BLaER1 (cell line): ENCODE results near the gene PXK.

Experiments
- H3K27ac ChIP-seq: shearing (Covaris generic); formaldehyde crosslinking; 2 replicates; pipeline ENCODE4 v1.8.1; 2022
- H3K27me3 ChIP-seq: shearing (Covaris generic); formaldehyde crosslinking; 2 replicates; pipeline ENCODE4 v1.8.1; 2022
- H3K36me3 ChIP-seq: shearing (Covaris generic); formaldehyde crosslinking; 2 replicates; pipeline ENCODE4 v1.8.1; 2022
- H3K4me1 ChIP-seq: shearing (Covaris generic); formaldehyde crosslinking; 2 replicates; pipeline ENCODE4 v1.8.1; 2022
- H3K4me2 ChIP-seq: shearing (Covaris generic); formaldehyde crosslinking; 2 replicates; pipeline ENCODE4 v1.8.1; 2022
- H3K4me3 ChIP-seq: shearing (Covaris generic); formaldehyde crosslinking; 2 replicates; pipeline ENCODE4 v1.8.1; 2022
- H3K9ac ChIP-seq: shearing (Covaris generic); formaldehyde crosslinking; 2 replicates; pipeline ENCODE4 v1.8.1; 2022
- H3K9me3 ChIP-seq: shearing (Covaris generic); formaldehyde crosslinking; 2 replicates; pipeline ENCODE4 v1.8.1; 2022
- H4K20me1 ChIP-seq: shearing (Covaris generic); formaldehyde crosslinking; 2 replicates; pipeline ENCODE4 v1.8.1; 2022
- Cebpa-rat ChIP-seq: shearing (Covaris generic); IDR thresholded peaks from 2 replicates; pipeline ENCODE4 v1.8.1; 2022

PXK gene

DNA sequence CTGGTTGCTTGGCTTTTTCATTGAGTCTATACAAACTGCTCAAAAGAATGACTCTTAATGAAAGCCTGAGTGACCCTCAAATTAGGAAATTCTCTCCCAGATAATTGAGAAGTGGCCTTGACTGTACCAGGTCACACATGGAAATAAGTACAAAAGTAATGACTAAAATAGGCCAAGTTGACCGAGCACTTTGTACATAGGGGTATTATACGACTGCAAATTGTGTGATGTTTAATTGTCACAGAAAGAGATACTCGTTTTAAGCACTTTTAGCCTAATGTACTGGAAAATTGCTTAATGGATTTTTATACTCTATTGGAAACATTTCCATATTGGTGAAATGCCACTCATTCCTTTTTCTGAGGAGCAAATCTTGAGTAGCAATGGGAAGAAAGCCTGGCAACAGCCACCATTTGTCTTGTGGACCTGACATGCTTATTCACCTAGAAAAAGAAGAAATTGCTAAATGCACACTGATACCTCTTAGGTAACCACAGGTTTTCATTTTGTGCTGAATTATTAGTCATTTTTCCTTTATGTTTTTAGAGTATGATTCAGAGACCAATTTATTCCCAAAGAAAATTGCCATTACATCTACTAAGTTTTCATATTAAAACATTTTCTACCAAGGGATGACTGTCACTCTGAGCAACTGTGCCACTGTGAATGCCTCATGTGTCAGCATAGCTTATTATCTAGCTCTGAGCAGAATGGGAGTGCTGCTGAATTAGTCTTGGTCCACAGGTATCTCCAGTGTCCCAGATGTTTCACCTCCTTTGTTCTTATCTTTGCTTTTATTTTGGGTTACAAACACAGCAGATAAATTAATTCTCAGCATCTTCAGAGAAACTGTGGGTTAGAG is 8.9 kb upstream of the PXK start:
- H3K36me3 ChIP-seq = peaks cover 18% of the 10 kb centered on the region; the same call in 1 of the 2 replicates
- TF ChIP-seq Cebpa-rat = no peak
- no peaks in the 10 kb centered on the region for H3K27me3 ChIP-seq
- no peak overlapping the region for H3K9ac ChIP-seq
- H3K4me3 ChIP-seq = no peak overlapping the region
- no peak overlapping the region for H3K27ac ChIP-seq
- H3K9me3 ChIP-seq = no peaks in the 10 kb centered on the region
- H4K20me1 ChIP-seq = 0 out of 2 replicates have a peak, but pooled peaks cover 13% of the 10 kb centered on the region
- H3K4me1 ChIP-seq = peaks cover 29% of the 10 kb centered on the region
- H3K4me2 ChIP-seq = no peak overlapping the region

DNA sequence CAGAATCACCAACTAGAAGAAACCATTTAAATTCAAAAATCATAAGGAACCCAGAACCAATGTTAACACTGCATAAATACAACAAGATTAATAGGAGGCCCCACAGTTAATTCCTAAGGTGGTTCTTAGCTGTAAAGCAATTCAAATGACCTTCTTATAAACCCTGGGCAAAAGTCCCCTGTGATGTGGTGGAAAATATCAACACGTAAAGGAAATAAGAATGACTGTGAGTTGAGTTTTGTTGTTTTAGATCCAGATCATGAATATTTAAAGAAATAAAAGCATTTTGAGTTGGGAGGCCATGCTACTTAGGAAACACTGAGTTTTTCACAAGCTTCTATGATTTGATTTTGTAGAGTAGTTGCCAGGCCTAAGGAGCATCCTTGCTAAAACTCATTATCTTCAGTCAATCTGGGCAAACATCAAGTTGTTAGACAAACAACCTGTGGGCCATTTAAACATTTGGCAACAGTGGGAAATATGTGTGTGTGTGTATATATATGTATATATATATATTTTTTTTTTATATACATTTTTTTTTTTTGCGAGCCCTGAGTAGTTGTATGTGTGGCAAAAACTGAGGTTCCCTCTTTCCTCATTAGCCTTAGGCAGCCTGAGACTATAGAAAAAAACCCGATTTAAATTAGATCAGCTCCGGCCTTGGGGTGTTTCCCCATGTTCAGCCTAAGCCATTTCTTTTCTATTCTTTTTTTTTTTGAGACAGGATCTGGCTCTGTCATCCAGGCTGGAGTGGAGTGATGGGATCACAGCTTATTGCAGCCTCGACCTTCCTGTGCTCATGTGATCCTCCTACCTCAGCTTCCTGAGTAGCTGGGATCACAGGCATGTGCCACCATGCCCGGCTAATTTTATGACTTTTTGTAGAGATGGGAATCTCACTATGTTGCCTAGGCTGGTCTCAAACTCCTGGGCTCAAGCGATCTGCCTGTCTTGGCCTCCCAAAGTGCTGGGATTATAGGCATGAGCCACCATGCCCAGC is 8.0 kb upstream of the PXK start:
- Histone ChIP-seq H3K4me1 (peaks cover 29% of the 10 kb centered on the region), H3K27me3 (no peaks in the 10 kb centered on the region), H3K36me3 (peaks cover 9% of the 10 kb centered on the region; the same call in 1 of the 2 replicates), H3K9ac (no peak overlapping the region), H4K20me1 (0 out of 2 replicates have a peak, but pooled peaks cover 4% of the 10 kb centered on the region), H3K4me3 (no peak overlapping the region), H3K9me3 (no peaks in the 10 kb centered on the region), H3K27ac (no peak overlapping the region), H3K4me2 (peak overlapping the region; percentile 12; the same call in 1 of the 2 replicates)
- TF ChIP-seq Cebpa-rat = no peak

DNA sequence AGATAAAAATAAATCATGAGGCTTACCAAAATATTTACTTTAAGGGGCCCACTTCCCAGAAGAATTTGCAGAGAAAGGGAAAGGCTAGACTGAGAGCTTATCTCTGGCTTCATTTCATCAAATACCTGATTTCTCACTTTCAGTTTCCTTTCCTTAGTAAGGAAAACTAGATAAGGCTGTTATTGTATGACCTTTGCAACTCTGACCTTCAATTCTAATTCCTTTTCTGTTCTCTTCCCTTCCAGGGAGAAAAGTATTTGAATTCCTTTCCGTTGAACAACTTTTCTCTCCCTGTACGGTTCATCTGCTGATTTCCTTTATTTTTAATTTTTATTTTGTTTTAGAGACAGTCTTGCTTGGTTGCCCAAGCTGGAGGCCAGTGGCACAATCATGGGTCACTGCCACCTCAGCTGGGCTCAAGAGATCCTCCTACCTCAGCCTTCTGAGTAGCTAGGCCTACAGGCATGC is 7.1 kb upstream of the PXK start:
- peak overlapping the region; percentile 12 for H3K4me2 ChIP-seq
- no peak overlapping the region for H3K4me3 ChIP-seq
- no peak for TF ChIP-seq Cebpa-rat
- H4K20me1 ChIP-seq = no peaks in the 10 kb centered on the region
- H3K27ac ChIP-seq = peak overlapping the region; percentile 35; the same call in 1 of the 2 replicates
- no peaks in the 10 kb centered on the region for H3K9me3 ChIP-seq
- no peak overlapping the region for H3K9ac ChIP-seq
- H3K27me3 ChIP-seq = no peaks in the 10 kb centered on the region
- peaks cover 3% of the 10 kb centered on the region; the same call in 1 of the 2 replicates for H3K36me3 ChIP-seq
- H3K4me1 ChIP-seq = peaks cover 32% of the 10 kb centered on the region

DNA sequence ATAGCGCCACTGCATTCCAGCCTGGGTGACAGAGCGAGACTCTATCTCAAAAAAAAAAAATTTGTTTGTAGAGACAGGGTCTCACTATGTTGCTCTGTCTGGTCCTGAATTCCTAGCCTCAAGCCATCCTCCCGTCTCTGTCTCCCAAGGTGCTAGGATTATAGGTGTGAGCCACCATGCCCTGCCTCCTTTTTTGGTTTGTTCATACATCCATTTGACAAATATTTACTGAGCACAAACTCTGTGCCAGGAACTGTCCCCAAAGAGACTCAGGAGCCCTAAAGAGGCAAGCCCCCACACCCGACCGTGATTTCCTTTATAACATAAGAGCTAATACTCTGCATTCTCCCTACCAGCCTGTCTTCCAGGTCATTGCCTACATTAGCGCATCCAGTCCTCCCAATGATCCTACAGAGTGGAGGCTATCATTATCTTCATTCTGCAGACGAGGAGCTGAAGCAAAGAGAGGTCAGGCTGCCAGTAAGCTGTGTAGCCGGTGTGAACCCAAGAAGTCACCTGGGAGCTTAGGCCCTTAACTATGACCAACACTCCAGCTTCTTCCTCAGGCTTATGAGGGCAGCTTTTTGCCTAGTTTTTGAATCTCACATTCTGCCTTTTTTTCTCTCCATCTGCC is 6.3 kb upstream of the PXK start:
- no peak overlapping the region for H3K9ac ChIP-seq
- no peaks in the 10 kb centered on the region for H4K20me1 ChIP-seq
- no peaks in the 10 kb centered on the region for H3K36me3 ChIP-seq
- no peak for TF ChIP-seq Cebpa-rat
- peaks cover 40% of the 10 kb centered on the region for H3K4me1 ChIP-seq
- H3K27ac ChIP-seq = no peak overlapping the region
- H3K9me3 ChIP-seq = no peaks in the 10 kb centered on the region
- H3K4me2 ChIP-seq = no peak overlapping the region
- H3K4me3 ChIP-seq = no peak overlapping the region
- no peaks in the 10 kb centered on the region for H3K27me3 ChIP-seq

DNA sequence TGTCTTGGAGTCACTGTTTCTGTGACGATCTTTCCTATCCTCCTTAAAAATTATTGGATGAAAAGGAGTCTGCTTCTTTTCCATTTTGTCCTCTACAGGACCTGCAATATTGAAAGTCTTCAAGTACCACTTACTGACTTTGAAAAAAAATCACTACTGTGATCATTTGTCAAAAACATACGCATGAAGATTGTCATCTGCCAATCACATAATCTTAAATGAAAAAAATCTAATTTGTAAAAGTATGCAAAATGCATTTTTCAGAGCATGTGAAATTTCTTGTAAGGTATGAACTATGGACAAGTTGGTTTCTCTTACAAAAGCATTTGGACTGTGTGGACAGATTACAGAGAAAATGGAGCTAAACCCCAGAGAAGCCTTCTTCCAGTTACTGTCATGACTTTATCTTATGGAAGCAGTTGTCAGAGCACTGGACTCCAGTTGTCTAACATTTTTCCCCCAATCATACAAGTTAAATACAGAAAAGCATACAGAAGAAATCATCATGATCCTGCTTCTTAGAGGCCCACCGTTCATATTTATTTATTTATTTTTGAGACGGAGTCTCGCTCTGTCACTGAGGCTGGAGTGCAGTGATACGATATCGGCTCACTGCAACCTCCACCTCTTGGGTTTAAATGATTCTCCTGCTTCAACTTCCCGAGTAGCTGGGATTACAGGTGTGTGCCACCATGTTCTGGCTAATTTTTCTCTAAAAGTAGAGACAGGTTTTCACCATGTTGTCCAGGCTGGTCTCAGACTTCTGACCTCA is 3.4 kb upstream of the PXK start:
- Histone ChIP-seq H3K9ac (no peak overlapping the region), H4K20me1 (no peaks in the 10 kb centered on the region), H3K4me1 (peaks cover 46% of the 10 kb centered on the region), H3K4me3 (no peak overlapping the region), H3K4me2 (no peak overlapping the region), H3K9me3 (no peaks in the 10 kb centered on the region), H3K27ac (no peak overlapping the region), H3K27me3 (no peaks in the 10 kb centered on the region), H3K36me3 (no peaks in the 10 kb centered on the region)
- TF ChIP-seq Cebpa-rat = no peak

DNA sequence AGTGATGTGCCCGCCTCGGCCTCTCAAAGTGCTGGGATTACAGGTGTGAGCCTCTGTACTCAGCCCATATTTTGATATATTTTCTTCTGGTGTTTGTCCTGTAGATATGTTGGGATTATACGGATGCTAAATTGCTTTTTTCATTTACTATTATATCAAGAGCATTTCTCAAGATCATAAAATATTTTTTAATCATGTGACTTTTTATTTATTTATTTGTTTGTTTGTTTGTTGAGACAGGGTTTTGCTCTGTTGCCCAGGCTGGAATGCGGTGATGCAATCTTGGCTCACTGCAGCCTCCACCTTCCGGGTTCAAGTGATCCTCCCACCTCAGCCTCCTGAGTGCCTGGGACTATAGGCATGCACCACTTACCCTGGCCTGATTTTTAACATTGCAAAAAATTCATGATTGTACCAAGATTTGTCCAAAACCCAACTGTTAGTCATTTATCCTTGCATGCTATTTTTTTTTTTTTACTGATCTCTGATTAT is 2.7 kb upstream of the PXK start:
- Histone ChIP-seq H3K4me1 (peaks cover 40% of the 10 kb centered on the region), H3K36me3 (no peaks in the 10 kb centered on the region), H3K27ac (no peak overlapping the region), H3K9me3 (no peaks in the 10 kb centered on the region), H3K4me2 (no peak overlapping the region), H3K4me3 (no peak overlapping the region), H3K9ac (no peak overlapping the region), H3K27me3 (no peaks in the 10 kb centered on the region), H4K20me1 (no peaks in the 10 kb centered on the region)
- no peak for TF ChIP-seq Cebpa-rat

DNA sequence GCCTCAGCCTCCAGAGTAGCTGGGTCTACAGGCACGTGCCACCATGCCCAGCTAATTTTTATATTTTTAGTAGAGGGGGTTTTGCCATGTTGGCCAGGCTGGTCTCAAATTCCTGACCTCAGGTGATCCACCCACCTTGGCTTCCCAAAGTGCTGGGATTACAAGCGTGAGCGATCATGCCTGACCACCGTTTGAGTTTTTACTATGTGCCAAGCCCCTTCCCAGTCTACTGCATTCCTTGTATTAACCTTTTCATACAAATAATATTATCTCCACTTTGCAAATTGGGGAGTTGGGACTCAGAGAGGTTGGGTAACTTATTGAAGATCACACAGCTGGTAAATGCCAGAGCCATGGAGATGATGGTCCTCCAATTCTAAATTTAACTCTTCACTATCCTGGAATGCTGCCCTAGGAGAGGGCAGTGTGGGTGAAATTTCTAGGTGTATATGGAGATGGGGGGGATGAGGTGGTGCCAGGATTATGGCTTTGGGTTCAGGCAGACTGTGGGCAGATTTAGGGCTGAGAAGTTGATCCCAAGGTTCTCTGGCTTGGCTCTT is 1.0 kb upstream of the PXK start:
- H3K4me1 ChIP-seq = peaks cover 44% of the 10 kb centered on the region
- H3K4me2 ChIP-seq = peak overlapping the region; percentile 87
- peaks cover 7% of the 10 kb centered on the region; the same call in 1 of the 2 replicates for H3K36me3 ChIP-seq
- no peaks in the 10 kb centered on the region for H4K20me1 ChIP-seq
- H3K27me3 ChIP-seq = no peaks in the 10 kb centered on the region
- no peaks in the 10 kb centered on the region for H3K9me3 ChIP-seq
- peak overlapping the region; percentile 92; the same call in 1 of the 2 replicates for H3K9ac ChIP-seq
- TF ChIP-seq Cebpa-rat = no peak
- peak overlapping the region; percentile 98 for H3K4me3 ChIP-seq
- peak overlapping the region; percentile 93; the same call in 1 of the 2 replicates for H3K27ac ChIP-seq

DNA sequence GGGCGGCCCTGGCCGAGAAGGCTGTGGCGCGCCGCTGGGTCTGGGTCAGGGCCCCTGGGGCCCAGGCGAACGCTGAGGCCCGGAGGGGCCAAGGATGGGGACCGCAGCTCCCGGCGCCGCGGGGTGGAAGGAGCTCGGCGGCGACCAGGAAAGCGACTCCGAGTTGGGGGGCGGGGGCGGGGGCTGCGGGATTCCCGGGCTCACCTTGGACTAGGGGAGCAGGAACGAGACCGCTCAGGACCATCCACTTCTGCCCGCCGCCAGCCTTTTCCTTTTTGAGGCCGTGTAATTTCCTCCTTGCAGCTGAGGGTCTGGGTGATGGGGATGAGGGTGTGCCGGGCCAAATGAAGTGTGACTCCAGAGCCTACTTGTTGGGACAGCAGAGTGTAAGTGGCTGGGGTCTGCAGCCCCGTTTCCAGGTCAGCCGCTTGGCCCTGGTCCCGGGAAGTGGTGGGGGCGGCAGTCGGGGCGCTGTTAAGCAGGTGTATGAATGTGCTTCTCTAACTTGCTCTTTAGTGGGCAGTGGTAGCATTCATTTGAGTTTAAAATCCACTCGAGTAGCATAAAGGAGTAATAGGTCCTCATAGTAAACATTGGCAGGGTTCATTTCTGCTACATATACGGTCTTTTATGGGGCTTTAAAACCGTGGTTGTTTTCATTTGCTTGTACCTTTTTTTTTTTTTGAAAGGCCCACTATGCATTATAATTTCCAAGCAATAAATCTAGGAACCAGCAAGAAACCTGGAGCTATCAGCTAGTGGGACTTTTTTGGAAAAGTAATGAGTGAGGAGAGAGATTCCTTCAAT is 717 bp downstream of the PXK start:
- Histone ChIP-seq H3K27me3 (no peaks in the 10 kb centered on the region), H3K9ac (peak overlapping the region; percentile 92), H4K20me1 (no peaks in the 10 kb centered on the region), H3K27ac (peak overlapping the region; percentile 93), H3K4me3 (peak overlapping the region; percentile 98), H3K4me1 (peaks cover 53% of the 10 kb centered on the region), H3K4me2 (peak overlapping the region; percentile 87), H3K36me3 (peaks cover 24% of the 10 kb centered on the region), H3K9me3 (no peaks in the 10 kb centered on the region)
- no peak for TF ChIP-seq Cebpa-rat
